Liver (tissue), 3 donors: ENCODE measurements around the gene RBCK1.

Experiments used
- CTCF ChIP-seq: fragments of 150-350 bp; IDR thresholded peaks from 2 replicates; pipeline ENCODE4 v1.5.1; 2017; ENCODE audit warnings: improper control_type of control experiment, low read depth, low read length; ENCODE audit not compliant: missing input control
- GABPA ChIP-seq, 2 donors: IDR thresholded peaks in 1 of 2; conservative IDR thresholded peaks in 1 of 2; 2 replicates each; pipeline ENCODE4 v1.6.1; 2016; ENCODE audit warnings: antibody characterized with exemption in 2 of 2, mild to moderate bottlenecking in 1 of 2, moderate library complexity in 1 of 2
- MAX ChIP-seq: IDR thresholded peaks from 2 replicates; pipeline ENCODE4 v1.6.1; 2016; ENCODE audit warnings: antibody characterized with exemption
- RAD21 ChIP-seq, 2 donors: IDR thresholded peaks; 2 replicates each; pipeline ENCODE4 v1.6.1; 2016; ENCODE audit warnings: antibody characterized with exemption in 2 of 2, mild to moderate bottlenecking in 2 of 2
- REST ChIP-seq: IDR thresholded peaks from 2 replicates; pipeline ENCODE4 v1.6.1; 2016; ENCODE audit warnings: antibody characterized with exemption, mild to moderate bottlenecking
- donor health status: healthy.
- donor health status: healthy.

- no peak for TF ChIP-seq CTCF
- no peak for TF ChIP-seq REST
- no peak for TF ChIP-seq GABPA (IDR thresholded peaks at IDR 0.05 in 1 of 2, conservative IDR thresholded peaks at IDR 0.05 in 1 of 2)
- peak in 1 of 2 donors; percentile 21 for TF ChIP-seq RAD21 (IDR thresholded peaks at IDR 0.05)
- TF ChIP-seq MAX = no peak
These were observed 41.9 kb upstream of the RBCK1 start for GRCh38 chr20:366041-366718.
